ENCODE data around the gene TTC39B.

TTC39B gene

GRCh38 chr9:15220658-15221318 is 86.2 kb downstream of the TTC39B start:
- H3K4me1 ChIP-seq (ENCODE audit: control insufficient read depth in 1 of 2, insufficient read depth in 2 of 2, low read length in 2 of 2), result peaks cover 7 to 12% of the 10 kb centered on the region in 2 donors
- no peaks in the 10 kb centered on the region for H3K9me3 ChIP-seq (ENCODE audit: control insufficient read depth in 1 of 2, low read length in 2 of 2)
- no peak overlapping the region for H3K4me3 ChIP-seq (ENCODE audit: low read depth in 1 of 2, low read length in 2 of 2)
- H3K27ac ChIP-seq (ENCODE audit: low read depth, low read length), result no peak overlapping the region
- no peaks in the 10 kb centered on the region for H3K27me3 ChIP-seq (ENCODE audit: control insufficient read depth in 1 of 2, insufficient read depth in 2 of 2, low read length in 2 of 2)
- H3K36me3 ChIP-seq (ENCODE audit: control insufficient read depth in 1 of 2, insufficient read depth in 2 of 2, low read length in 2 of 2), result peaks cover 0 to 10% of the 10 kb centered on the region in 2 donors
- H3K9ac ChIP-seq (ENCODE audit: low read depth in 1 of 2, low read length in 2 of 2), result no peak overlapping the region

DNA sequence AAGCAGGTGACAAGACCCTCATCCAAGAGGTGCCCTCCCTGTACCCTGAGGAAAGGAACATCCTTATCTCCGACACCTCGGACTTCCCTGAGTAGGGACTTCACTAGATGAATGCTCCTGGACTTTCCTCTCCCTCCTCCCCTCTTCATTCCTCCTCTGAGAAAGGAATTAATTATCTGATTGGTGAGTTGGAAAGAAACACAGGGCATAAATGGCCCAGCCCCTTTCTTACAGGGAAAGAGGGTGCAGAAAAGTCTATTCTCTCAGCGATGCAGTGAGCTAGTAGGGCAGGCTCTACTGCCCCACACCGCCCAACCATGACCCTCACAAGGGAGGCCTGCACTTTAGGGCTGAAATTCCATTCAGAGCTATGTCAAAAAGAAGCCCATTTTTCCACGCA is 87.5 kb downstream of the TTC39B start:
- H3K9ac ChIP-seq (ENCODE audit: low read depth in 1 of 2, low read length in 2 of 2), result no peak overlapping the region
- no peak overlapping the region for H3K27ac ChIP-seq (ENCODE audit: low read depth, low read length)
- H3K4me1 ChIP-seq (ENCODE audit: control insufficient read depth in 1 of 2, insufficient read depth in 2 of 2, low read length in 2 of 2), result peaks cover 7 to 12% of the 10 kb centered on the region in 2 donors
- H3K9me3 ChIP-seq (ENCODE audit: control insufficient read depth in 1 of 2, low read length in 2 of 2), result no peaks in the 10 kb centered on the region
- no peak overlapping the region for H3K4me3 ChIP-seq (ENCODE audit: low read depth in 1 of 2, low read length in 2 of 2)
- peaks cover 0 to 10% of the 10 kb centered on the region in 2 donors for H3K36me3 ChIP-seq (ENCODE audit: control insufficient read depth in 1 of 2, insufficient read depth in 2 of 2, low read length in 2 of 2)
- no peaks in the 10 kb centered on the region for H3K27me3 ChIP-seq (ENCODE audit: control insufficient read depth in 1 of 2, insufficient read depth in 2 of 2, low read length in 2 of 2)

GRCh38 chr9:15218994-15219393 is 88.0 kb downstream of the TTC39B start:
- Histone ChIP-seq H3K4me1 (ENCODE audit: control insufficient read depth in 1 of 2, insufficient read depth in 2 of 2, low read length in 2 of 2) (peaks cover 7 to 12% of the 10 kb centered on the region in 2 donors), H3K9me3 (ENCODE audit: control insufficient read depth in 1 of 2, low read length in 2 of 2) (no peaks in the 10 kb centered on the region), H3K4me3 (ENCODE audit: low read depth in 1 of 2, low read length in 2 of 2) (no peak overlapping the region), H3K27me3 (ENCODE audit: control insufficient read depth in 1 of 2, insufficient read depth in 2 of 2, low read length in 2 of 2) (no peaks in the 10 kb centered on the region), H3K36me3 (ENCODE audit: control insufficient read depth in 1 of 2, insufficient read depth in 2 of 2, low read length in 2 of 2) (peaks cover 0 to 5% of the 10 kb centered on the region in 2 donors), H3K27ac (ENCODE audit: low read depth, low read length) (no peak overlapping the region), H3K9ac (ENCODE audit: low read depth in 1 of 2, low read length in 2 of 2) (no peak overlapping the region)

GRCh38 chr9:15213249-15213648 is 93.8 kb downstream of the TTC39B start:
- peaks cover 2 to 18% of the 10 kb centered on the region in 2 donors for H3K36me3 ChIP-seq (ENCODE audit: control insufficient read depth in 1 of 2, insufficient read depth in 2 of 2, low read length in 2 of 2)
- H3K27me3 ChIP-seq (ENCODE audit: control insufficient read depth in 1 of 2, insufficient read depth in 2 of 2, low read length in 2 of 2), result no peaks in the 10 kb centered on the region
- peaks cover 8% of the 10 kb centered on the region in 2 donors for H3K4me1 ChIP-seq (ENCODE audit: control insufficient read depth in 1 of 2, insufficient read depth in 2 of 2, low read length in 2 of 2)
- H3K4me3 ChIP-seq (ENCODE audit: low read depth in 1 of 2, low read length in 2 of 2), result no peak overlapping the region
- no peaks in the 10 kb centered on the region for H3K9me3 ChIP-seq (ENCODE audit: control insufficient read depth in 1 of 2, low read length in 2 of 2)
- H3K27ac ChIP-seq (ENCODE audit: low read depth, low read length), result no peak overlapping the region
- H3K9ac ChIP-seq (ENCODE audit: low read depth in 1 of 2, low read length in 2 of 2), result no peak overlapping the region

GRCh38 chr9:15211815-15212495 is 95.1 kb downstream of the TTC39B start:
- no peak overlapping the region for H3K4me3 ChIP-seq (ENCODE audit: low read depth in 1 of 2, low read length in 2 of 2)
- H3K27ac ChIP-seq (ENCODE audit: low read depth, low read length), result no peak overlapping the region
- no peak overlapping the region for H3K9ac ChIP-seq (ENCODE audit: low read depth in 1 of 2, low read length in 2 of 2)
- H3K4me1 ChIP-seq (ENCODE audit: control insufficient read depth in 1 of 2, insufficient read depth in 2 of 2, low read length in 2 of 2), result peaks cover 8% of the 10 kb centered on the region in 2 donors
- no peaks in the 10 kb centered on the region for H3K27me3 ChIP-seq (ENCODE audit: control insufficient read depth in 1 of 2, insufficient read depth in 2 of 2, low read length in 2 of 2)
- H3K9me3 ChIP-seq (ENCODE audit: control insufficient read depth in 1 of 2, low read length in 2 of 2), result no peaks in the 10 kb centered on the region
- H3K36me3 ChIP-seq (ENCODE audit: control insufficient read depth in 1 of 2, insufficient read depth in 2 of 2, low read length in 2 of 2), result peaks cover 5 to 19% of the 10 kb centered on the region in 2 donors

- Histone ChIP-seq H3K4me1 (ENCODE audit: control insufficient read depth in 1 of 2, insufficient read depth in 2 of 2, low read length in 2 of 2) (peaks cover 8% of the 10 kb centered on the region in 2 donors), H3K9me3 (ENCODE audit: control insufficient read depth in 1 of 2, low read length in 2 of 2) (no peaks in the 10 kb centered on the region), H3K36me3 (ENCODE audit: control insufficient read depth in 1 of 2, insufficient read depth in 2 of 2, low read length in 2 of 2) (peaks cover 5 to 19% of the 10 kb centered on the region in 2 donors), H3K27ac (ENCODE audit: low read depth, low read length) (no peak overlapping the region), H3K27me3 (ENCODE audit: control insufficient read depth in 1 of 2, insufficient read depth in 2 of 2, low read length in 2 of 2) (no peaks in the 10 kb centered on the region), H3K4me3 (ENCODE audit: low read depth in 1 of 2, low read length in 2 of 2) (no peak overlapping the region), H3K9ac (ENCODE audit: low read depth in 1 of 2, low read length in 2 of 2) (no peak overlapping the region)
These were observed 95.7 kb downstream of the TTC39B start for GRCh38 chr9:15211160-15211814.

GRCh38 chr9:15206903-15207696 is 99.9 kb downstream of the TTC39B start:
- Histone ChIP-seq H3K27ac (ENCODE audit: low read depth, low read length) (no peak overlapping the region), H3K36me3 (ENCODE audit: control insufficient read depth in 1 of 2, insufficient read depth in 2 of 2, low read length in 2 of 2) (peaks cover 5 to 41% of the 10 kb centered on the region in 2 donors), H3K4me3 (ENCODE audit: low read depth in 1 of 2, low read length in 2 of 2) (no peak overlapping the region), H3K9me3 (ENCODE audit: control insufficient read depth in 1 of 2, low read length in 2 of 2) (no peaks in the 10 kb centered on the region), H3K27me3 (ENCODE audit: control insufficient read depth in 1 of 2, insufficient read depth in 2 of 2, low read length in 2 of 2) (no peaks in the 10 kb centered on the region), H3K4me1 (ENCODE audit: control insufficient read depth in 1 of 2, insufficient read depth in 2 of 2, low read length in 2 of 2) (peaks cover 0 to 4% of the 10 kb centered on the region in 2 donors), H3K9ac (ENCODE audit: low read depth in 1 of 2, low read length in 2 of 2) (no peak overlapping the region)

- H3K4me1 ChIP-seq (ENCODE audit: control insufficient read depth in 1 of 2, insufficient read depth in 2 of 2, low read length in 2 of 2), result no peaks in the 10 kb centered on the region
- H3K9ac ChIP-seq (ENCODE audit: low read depth in 1 of 2, low read length in 2 of 2), result no peak overlapping the region
- no peak overlapping the region for H3K27ac ChIP-seq (ENCODE audit: low read depth, low read length)
- H3K27me3 ChIP-seq (ENCODE audit: control insufficient read depth in 1 of 2, insufficient read depth in 2 of 2, low read length in 2 of 2), result no peaks in the 10 kb centered on the region
- no peak overlapping the region for H3K4me3 ChIP-seq (ENCODE audit: low read depth in 1 of 2, low read length in 2 of 2)
- no peaks in the 10 kb centered on the region for H3K9me3 ChIP-seq (ENCODE audit: control insufficient read depth in 1 of 2, low read length in 2 of 2)
- peaks cover 12 to 44% of the 10 kb centered on the region in 2 donors for H3K36me3 ChIP-seq (ENCODE audit: control insufficient read depth in 1 of 2, insufficient read depth in 2 of 2, low read length in 2 of 2)
These were observed 101.2 kb downstream of the TTC39B start for GRCh38 chr9:15205632-15206420.

- Histone ChIP-seq H3K27ac (ENCODE audit: low read depth, low read length) (no peak overlapping the region), H3K27me3 (ENCODE audit: control insufficient read depth in 1 of 2, insufficient read depth in 2 of 2, low read length in 2 of 2) (no peaks in the 10 kb centered on the region), H3K36me3 (ENCODE audit: control insufficient read depth in 1 of 2, insufficient read depth in 2 of 2, low read length in 2 of 2) (peaks cover 10 to 36% of the 10 kb centered on the region in 2 donors), H3K9ac (ENCODE audit: low read depth in 1 of 2, low read length in 2 of 2) (no peak overlapping the region), H3K4me3 (ENCODE audit: low read depth in 1 of 2, low read length in 2 of 2) (no peak overlapping the region), H3K4me1 (ENCODE audit: control insufficient read depth in 1 of 2, insufficient read depth in 2 of 2, low read length in 2 of 2) (no peaks in the 10 kb centered on the region), H3K9me3 (ENCODE audit: control insufficient read depth in 1 of 2, low read length in 2 of 2) (no peaks in the 10 kb centered on the region)
These were observed 103.4 kb downstream of the TTC39B start for GRCh38 chr9:15203581-15203980.

All from duodenal mucosa (tissue), 2 donors.